Mesodermal cell (in vitro differentiated cells): ENCODE measurements around the gene RPS17.

ENCODE experiments used
- H3K27ac ChIP-seq: 2 replicates; pipeline ENCODE4 v1.7.0; 2013; ENCODE audit warnings: mild to moderate bottlenecking, low read depth, low read length, moderate library complexity; ENCODE audit not compliant: severe bottlenecking
- H3K36me3 ChIP-seq: 2 replicates; pipeline ENCODE4 v1.7.1; 2013; ENCODE audit warnings: mild to moderate bottlenecking, low read length, moderate library complexity; ENCODE audit not compliant: control insufficient read depth, insufficient read depth
- H3K4me1 ChIP-seq: one replicate; pipeline ENCODE4 v1.7.1; 2013; ENCODE audit warnings: mild to moderate bottlenecking, low read length; ENCODE audit not compliant: insufficient read depth, control insufficient read depth, poor library complexity, severe bottlenecking
- H3K4me3 ChIP-seq: 2 replicates; pipeline ENCODE4 v1.7.0; 2013; ENCODE audit warnings: low read length, control low read depth, mild to moderate bottlenecking; ENCODE audit not compliant: insufficient read depth, poor library complexity, severe bottlenecking; ENCODE audit errors: extremely low read depth
- H3K9me3 ChIP-seq: 2 replicates; pipeline ENCODE4 v1.7.1; 2013; ENCODE audit warnings: mild to moderate bottlenecking, low read length, moderate library complexity; ENCODE audit not compliant: control insufficient read depth
- WGBS, 2 experiments: methylation state at CpG; one replicate each; pipeline ENCODE4 v1.1.5; 2013; ENCODE audit warnings: missing lambda C conversion rate in 2 of 2; ENCODE audit not compliant: insufficient coverage in 2 of 2; 5-methylcytosine and 5-hydroxymethylcytosine counted together

The RPS17 gene

DNA sequence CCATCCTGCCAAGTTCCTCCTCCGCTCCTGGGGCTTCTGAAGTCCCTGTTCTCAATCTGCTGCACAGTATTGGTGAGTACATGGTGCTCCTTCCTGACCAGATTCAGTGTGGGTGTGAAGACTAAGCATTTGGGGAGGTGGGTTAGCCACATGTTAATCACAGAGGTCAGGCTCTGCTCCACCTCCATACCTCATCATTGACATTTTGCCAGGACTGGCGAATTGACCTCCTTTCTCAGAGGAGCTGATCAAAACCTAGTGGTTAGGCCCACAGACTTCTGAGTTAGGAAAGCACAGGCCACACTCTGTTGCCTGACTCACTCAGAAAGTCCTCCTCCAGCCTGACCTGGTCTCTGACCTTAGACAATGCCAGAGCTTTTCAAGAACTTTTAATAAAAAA lies 8.4 kb upstream of the RPS17 start:
- Histone ChIP-seq H3K4me3 (no peak overlapping the region), H3K4me1 (peaks cover 2% of the 10 kb centered on the region), H3K36me3 (no peaks in the 10 kb centered on the region), H3K27ac (no peak overlapping the region), H3K9me3 (no peaks in the 10 kb centered on the region)
- WGBS, 2 experiments: 78 to 100% methylated on average over 1 of the region's 2 CpGs

DNA sequence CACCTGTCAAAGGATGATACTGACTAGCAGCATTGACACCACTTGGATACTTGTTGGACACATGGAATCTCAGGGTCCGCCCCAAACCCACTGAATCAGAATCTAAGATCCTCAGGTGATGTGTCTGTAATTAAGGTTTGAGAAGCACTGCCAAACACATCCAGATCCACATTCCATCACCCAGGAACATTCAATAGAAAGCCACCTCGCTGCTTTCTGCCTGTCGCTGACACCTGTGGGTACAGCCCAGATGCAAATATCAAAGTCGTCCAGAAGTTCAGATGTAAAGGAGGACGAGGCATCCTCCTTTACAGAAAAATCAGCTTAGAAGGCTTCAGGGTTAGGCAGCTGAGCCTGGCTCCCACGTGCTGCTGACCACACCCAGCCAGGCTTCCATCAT lies 5.2 kb upstream of the RPS17 start:
- 76 to 100% methylated on average over 3 to 4 of the region's 6 CpGs for WGBS, 2 experiments
- Histone ChIP-seq H3K4me1 (peaks cover 11% of the 10 kb centered on the region), H3K4me3 (no peak overlapping the region), H3K36me3 (no peaks in the 10 kb centered on the region), H3K9me3 (no peaks in the 10 kb centered on the region), H3K27ac (no peak overlapping the region)

DNA sequence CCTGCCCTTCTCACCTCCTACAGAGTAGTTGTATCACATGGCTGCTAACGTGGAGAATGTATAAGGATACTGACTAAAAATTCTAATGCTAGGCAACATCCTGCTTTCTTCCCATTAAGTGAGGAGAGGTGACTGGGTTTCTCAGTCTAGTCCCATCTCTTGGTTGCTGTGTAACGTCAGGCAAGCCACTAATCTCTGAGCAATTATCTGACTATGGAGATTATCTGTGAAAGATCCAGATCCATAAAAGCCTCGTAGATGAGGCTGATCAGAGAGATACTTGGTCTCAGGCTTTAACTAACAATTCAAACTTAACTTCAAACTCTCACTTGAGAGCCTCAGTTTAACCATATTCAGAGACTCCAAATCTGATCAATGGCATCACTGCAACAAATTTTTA lies 4.7 kb upstream of the RPS17 start:
- WGBS, 2 experiments: 100% methylated on average over 1 of the region's 3 CpGs
- H3K36me3 ChIP-seq: no peaks in the 10 kb centered on the region
- H3K4me1 ChIP-seq: peaks cover 11% of the 10 kb centered on the region
- H3K4me3 ChIP-seq: no peak overlapping the region
- H3K27ac ChIP-seq: no peak overlapping the region
- H3K9me3 ChIP-seq: no peaks in the 10 kb centered on the region

DNA sequence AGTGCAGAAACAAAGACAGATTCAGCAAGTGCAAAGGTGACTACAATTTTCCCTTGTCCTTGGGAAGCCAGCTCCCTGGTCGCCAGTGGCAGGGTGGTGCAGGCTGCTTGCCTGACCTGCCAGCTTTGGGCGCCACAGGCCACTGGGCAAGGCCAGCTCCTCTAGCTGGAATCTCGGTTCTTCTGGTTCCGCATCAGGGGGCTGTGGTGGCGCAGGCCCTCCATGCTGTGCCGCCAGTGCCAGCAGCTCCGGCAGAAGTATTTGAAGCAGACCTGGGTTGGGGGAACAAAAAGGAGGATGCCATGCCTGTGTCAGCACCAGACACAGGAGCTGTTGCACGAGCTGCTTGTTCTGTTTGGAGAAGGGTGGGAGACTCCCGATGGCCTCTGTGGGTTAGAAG lies 4.2 kb upstream of the RPS17 start:
- Histone ChIP-seq H3K9me3 (no peaks in the 10 kb centered on the region), H3K4me1 (peaks cover 11% of the 10 kb centered on the region), H3K36me3 (peaks cover 5% of the 10 kb centered on the region), H3K27ac (no peak overlapping the region), H3K4me3 (no peak overlapping the region)
- 91 to 95% methylated on average over 4 to 7 of the region's 9 CpGs for WGBS, 2 experiments

DNA sequence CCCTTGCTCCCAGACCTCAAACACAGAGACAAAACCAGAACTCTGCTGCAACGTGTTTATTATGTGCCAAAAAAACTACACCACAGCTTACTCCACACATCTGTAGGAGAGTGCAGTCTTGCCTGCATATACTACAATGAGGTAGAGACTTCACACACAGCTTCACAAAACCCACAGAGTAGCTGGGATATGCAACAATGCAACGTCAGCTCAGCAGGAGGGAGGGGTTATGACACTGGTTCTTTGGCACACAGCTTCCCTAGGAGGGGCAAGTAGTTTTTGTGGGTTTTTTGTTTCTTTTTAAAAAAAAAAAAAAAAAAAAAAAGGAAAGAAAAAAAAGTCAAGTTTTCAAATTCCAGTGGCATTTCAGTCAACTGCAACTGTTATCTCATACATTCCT lies 2.9 kb upstream of the RPS17 start:
- peaks cover 18% of the 10 kb centered on the region for H3K36me3 ChIP-seq
- H3K4me1 ChIP-seq: peaks cover 14% of the 10 kb centered on the region
- no peaks in the 10 kb centered on the region for H3K9me3 ChIP-seq
- WGBS, 2 experiments: 13% methylated on average over 1 of the region's 2 CpGs; no CpG with 5 or more reads in 1 of the 2 experiments
- no peak overlapping the region for H3K4me3 ChIP-seq
- no peak overlapping the region for H3K27ac ChIP-seq

DNA sequence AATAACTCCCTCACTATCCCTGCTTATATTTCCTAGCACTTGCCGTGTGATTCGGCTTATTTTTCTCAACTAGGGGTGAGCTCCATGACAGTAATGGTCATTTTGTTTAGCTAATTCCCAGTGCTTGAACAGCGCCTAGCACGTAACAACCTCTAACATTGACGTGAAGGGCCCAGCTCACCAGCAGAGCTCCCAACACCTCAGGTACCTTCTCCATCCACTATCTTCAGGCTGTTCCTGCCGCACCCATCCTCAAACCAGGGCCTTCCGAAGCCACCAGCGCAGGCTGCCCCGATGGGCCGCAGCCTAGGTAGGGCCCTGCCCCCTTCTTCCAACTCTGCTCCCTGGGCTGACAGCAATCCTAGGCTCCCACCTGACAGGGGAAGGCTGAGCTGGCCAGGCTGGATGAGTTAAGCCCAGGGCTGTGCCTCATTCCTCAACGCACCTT lies 751 bp upstream of the RPS17 start:
- WGBS, 2 experiments: 37 to 49% methylated on average over 9 to 11 of the region's 11 CpGs
- Histone ChIP-seq H3K4me1 (peaks cover 17% of the 10 kb centered on the region), H3K36me3 (peaks cover 40% of the 10 kb centered on the region), H3K27ac (peak overlapping the region; percentile 77), H3K9me3 (no peaks in the 10 kb centered on the region), H3K4me3 (peak overlapping the region; percentile 92)

DNA sequence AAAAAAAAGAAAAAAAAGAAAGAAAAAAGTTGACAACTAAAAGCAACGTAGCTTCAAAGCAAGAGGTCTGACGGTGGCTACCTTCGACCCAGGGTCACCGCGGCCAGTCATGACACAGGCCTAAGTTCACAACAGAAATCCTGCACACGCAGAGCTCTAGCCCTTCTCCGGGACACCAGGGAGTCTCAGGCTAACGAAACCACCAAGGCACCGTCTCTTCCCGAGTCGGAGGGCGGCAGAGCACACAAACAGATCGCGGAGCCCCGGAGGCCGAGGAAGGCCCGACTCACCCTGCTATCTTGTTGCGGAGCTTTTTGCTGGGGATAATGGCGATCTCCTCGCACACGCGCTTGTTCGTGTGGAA lies 584 bp downstream of the RPS17 start:
- Histone ChIP-seq H3K4me3 (peak overlapping the region; percentile 92), H3K4me1 (peaks cover 17% of the 10 kb centered on the region), H3K9me3 (no peaks in the 10 kb centered on the region), H3K27ac (peak overlapping the region; percentile 77), H3K36me3 (peaks cover 52% of the 10 kb centered on the region)
- WGBS, 2 experiments: 1% methylated on average over 20 to 23 of the region's 23 CpGs

DNA sequence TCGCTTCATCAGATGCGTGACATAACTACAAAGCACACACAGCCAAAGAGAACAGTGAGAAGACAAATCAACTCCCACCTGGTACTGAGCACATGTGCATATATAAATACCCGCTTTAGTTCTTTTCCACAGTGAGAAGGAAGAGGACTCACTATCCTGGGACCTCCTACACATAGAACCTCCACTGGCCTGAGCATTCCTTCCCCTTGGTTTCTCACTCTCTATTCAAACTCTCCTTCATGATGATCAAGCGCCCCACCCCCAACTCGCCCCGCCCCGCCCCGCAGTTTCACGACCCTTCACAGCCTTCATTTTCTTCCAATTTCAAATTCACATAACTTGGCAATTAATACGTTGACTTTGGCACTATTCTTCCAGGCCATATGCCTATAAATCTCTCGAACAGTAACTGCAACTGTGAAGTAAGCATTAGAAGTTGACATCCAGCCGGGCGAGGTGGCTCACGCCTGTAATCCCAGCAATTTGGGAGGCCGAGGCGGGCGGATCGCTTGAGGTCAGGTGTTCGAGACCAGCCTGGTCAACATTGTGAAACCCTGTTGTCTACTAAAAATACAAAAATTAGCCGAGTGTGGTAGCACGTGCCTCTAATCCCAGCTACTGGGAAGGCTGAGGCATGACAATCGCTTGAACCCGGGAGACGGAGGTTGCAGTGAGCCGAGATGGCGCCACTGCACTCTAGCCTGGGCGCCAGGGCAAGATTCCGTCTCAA lies 1.1 kb downstream of the RPS17 start:
- H3K4me1 ChIP-seq: peaks cover 17% of the 10 kb centered on the region
- WGBS, 2 experiments: 9 to 17% methylated on average over 22 to 24 of the region's 28 CpGs
- H3K27ac ChIP-seq: peak overlapping the region; percentile 77
- peaks cover 57% of the 10 kb centered on the region for H3K36me3 ChIP-seq
- H3K4me3 ChIP-seq: peak overlapping the region; percentile 92
- no peaks in the 10 kb centered on the region for H3K9me3 ChIP-seq

DNA sequence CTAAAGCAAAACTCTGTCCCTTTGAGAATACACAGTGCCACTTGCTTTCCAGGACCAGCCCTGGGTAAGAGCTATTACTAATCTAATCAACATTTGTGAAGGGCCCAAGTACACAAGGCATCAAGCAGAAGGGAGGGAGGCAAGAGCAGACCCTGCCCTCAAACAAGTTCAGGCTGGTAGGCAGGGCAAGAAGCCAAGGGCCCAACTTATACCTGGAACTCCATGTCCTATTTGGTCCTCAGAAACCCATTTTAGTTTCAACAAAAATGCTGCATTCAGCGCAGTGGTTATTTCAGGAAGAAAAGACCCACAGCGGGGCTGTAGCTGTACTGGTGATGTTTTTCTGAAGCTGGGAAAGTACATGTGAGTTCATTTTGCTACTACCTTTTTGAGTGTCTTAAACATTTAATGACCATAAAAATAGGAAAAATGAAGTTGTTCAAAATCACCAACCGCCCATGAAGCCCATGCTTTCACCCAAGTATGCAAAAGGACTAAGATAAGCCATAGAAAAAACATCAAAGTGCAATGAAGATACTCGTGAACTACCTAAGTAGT lies 2.8 kb downstream of the RPS17 start:
- Histone ChIP-seq H3K4me1 (peaks cover 10% of the 10 kb centered on the region), H3K9me3 (no peaks in the 10 kb centered on the region), H3K27ac (peak overlapping the region; percentile 62), H3K4me3 (no peak overlapping the region), H3K36me3 (peaks cover 61% of the 10 kb centered on the region)
- 93 to 100% methylated on average over 1 to 3 of the region's 4 CpGs for WGBS, 2 experiments

DNA sequence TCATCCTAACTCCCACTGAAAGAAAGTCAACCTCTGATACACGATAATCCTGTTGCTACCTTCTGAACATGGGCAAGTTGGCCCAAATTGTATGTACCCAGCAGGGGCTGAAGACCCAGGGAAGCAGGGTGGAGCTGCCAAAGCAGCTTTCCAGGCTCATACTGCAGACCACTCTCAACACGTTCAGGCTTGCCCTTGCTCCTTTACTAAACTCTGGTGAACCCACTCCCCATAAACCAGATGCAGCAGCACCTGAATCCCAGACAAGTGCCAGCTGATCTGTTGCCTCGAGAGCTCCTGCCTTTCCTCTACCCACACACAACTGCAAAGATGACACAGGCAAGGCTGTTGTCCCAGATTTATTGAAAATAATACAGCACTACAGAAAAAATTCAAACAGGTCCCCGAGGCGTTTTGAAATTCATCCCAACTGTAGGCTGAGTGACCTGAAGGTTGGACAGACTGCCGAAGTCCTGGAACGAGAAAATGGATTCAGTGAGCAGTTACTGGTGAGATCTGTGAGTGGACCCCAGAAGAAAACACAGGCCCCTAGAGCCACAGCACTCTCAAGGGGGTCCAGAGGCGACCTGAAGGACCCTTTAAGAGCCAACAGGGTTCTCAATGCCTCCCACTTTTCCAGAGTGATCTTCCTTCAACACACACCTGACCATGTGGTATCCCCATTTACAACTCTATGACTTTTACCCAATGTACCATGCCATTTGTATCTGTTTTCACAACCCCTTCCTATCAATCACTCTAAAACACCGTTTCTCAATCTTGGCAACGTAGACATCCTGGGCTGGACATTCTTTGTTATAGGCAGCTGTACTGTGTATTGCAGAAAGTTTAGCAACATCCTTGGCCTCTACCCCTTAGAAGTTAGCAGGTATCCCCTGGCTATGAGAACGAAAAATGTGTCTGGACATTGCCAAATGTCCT lies 3.6 kb downstream of the RPS17 start:
- peak overlapping the region; percentile 62 for H3K27ac ChIP-seq
- H3K4me1 ChIP-seq: peaks cover 10% of the 10 kb centered on the region
- peaks cover 61% of the 10 kb centered on the region for H3K36me3 ChIP-seq
- no peak overlapping the region for H3K4me3 ChIP-seq
- WGBS, 2 experiments: 89 to 91% methylated on average over 8 of the region's 11 CpGs
- no peaks in the 10 kb centered on the region for H3K9me3 ChIP-seq
